Colonic mucosa (tissue), 4 donors: Measurements from ENCODE around the gene AGPAT3. TPM values are rescaled to one million over a fixed set of nuclear protein-coding genes. Genes with fewer than 3 reads are reported as not detected.
"Not testable (repeated sequence)": the region's sequence is repeated elsewhere in the genome, so short reads cannot be mapped to it uniquely, and the experiment has no call there.

Experiments
- DNase-seq: peaks from one replicate; pipeline ENCODE4 v3.0.0-alpha.2; 2020
- H3K27ac ChIP-seq: fragments of 200-600 bp; one replicate; pipeline ENCODE4 v1.8.0; 2021
- H3K27me3 ChIP-seq: fragments of 200-600 bp; one replicate; pipeline ENCODE4 v1.8.0; 2021
- H3K36me3 ChIP-seq: fragments of 200-600 bp; one replicate; pipeline ENCODE4 v1.8.0; 2021
- H3K4me1 ChIP-seq: fragments of 200-600 bp; one replicate; pipeline ENCODE4 v1.8.0; 2021; ENCODE audit warnings: mild to moderate bottlenecking
- H3K4me3 ChIP-seq: fragments of 200-600 bp; one replicate; pipeline ENCODE4 v1.8.0; 2021
- H3K9ac ChIP-seq, 2 donors: one replicate each; pipeline ENCODE4 v1.7.0; 2013; ENCODE audit warnings: control low read depth in 2 of 2, low read depth in 2 of 2, low read length in 2 of 2
- H3K9me3 ChIP-seq: fragments of 200-600 bp; one replicate; pipeline ENCODE4 v1.8.0; 2021
- CTCF ChIP-seq: fragments of 200-600 bp; IDR thresholded peaks from one replicate; pipeline ENCODE4 v1.8.0; 2022; ENCODE audit warnings: antibody characterized with exemption, mild to moderate bottlenecking
- intact Hi-C: fragments of 100-400 bp; cut with DNase I; formaldehyde crosslinking; loops from one replicate; pipeline ENCODE4 v1.14.1; 2022
- total RNA-seq, 2 donors: library from RNA; stranded (reverse); fragmentation: NEBNext Ultra II Directional in 1 of 2; extraction: Animal tissue kit (Norgen Biotek cat#: 25700) in 1 of 2; gene quantifications; one replicate each; pipeline ENCODE4 v1.2.1, GENCODE V29; 2021
- donor health status: healthy.
- donor health status: DM: no; HTN: no; CAD: no.
- donor health status: DM: no; HTN: no; CAD: no.

Gene AGPAT3
- total RNA-seq, 2 donors from 2014 or later: 82.2 to 101 TPM

DNA sequence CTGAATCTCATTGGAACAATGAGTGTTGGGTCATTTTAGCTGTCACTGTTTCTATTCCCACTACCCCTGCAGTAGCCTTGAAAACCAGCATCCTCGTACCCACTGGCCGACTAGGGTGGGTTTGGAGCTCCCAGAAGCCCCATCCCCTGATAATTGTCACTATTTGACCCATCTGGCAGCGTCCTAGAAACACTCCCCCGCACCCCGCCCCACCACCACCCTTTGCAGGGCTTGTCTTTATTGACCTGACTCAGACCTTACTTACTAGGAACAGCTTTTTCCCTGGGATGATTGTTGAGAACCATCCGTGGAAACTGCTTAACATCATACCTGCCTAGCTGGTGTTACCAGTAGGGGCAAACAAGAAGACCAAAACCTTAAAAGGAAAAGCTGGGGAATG is 28.4 kb upstream of the AGPAT3 start:
- no peak for DNase-seq
- Histone ChIP-seq H3K9ac (no peak overlapping the region), H3K4me1 (no peaks in the 10 kb centered on the region), H3K27ac (no peak overlapping the region), H3K27me3 (no peaks in the 10 kb centered on the region), H3K4me3 (no peak overlapping the region), H3K36me3 (no peaks in the 10 kb centered on the region), H3K9me3 (no peaks in the 10 kb centered on the region)
- intact Hi-C loops: no loop called here
- TF ChIP-seq CTCF: no peak

DNA sequence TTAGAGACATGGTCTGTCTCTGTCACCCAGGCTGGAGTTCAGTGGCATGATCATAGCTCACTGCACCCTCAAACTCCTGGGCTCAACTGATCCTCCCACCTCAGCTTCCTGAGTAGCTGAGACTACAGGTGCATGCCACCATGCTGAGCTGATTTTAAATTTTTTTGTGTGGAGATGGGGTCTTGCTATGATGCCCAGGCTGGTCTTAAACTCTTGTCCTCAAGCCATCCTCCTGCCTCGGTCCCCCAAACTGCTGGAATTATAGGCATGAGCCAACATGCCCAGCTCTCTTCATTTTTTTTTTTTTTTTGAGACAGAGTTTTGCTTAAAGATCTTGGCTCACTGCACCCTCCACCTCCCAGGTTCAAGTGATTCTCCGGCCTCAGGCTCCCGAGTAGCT is 24.8 kb upstream of the AGPAT3 start:
- no peak overlapping the region for H3K9ac ChIP-seq
- DNase-seq: no peak
- no peak overlapping the region for H3K4me3 ChIP-seq
- H3K36me3 ChIP-seq: no peaks in the 10 kb centered on the region
- intact Hi-C loops: no loop called here
- no peak for TF ChIP-seq CTCF
- no peaks in the 10 kb centered on the region for H3K27me3 ChIP-seq
- no peaks in the 10 kb centered on the region for H3K9me3 ChIP-seq
- no peaks in the 10 kb centered on the region for H3K4me1 ChIP-seq
- H3K27ac ChIP-seq: no peak overlapping the region

DNA sequence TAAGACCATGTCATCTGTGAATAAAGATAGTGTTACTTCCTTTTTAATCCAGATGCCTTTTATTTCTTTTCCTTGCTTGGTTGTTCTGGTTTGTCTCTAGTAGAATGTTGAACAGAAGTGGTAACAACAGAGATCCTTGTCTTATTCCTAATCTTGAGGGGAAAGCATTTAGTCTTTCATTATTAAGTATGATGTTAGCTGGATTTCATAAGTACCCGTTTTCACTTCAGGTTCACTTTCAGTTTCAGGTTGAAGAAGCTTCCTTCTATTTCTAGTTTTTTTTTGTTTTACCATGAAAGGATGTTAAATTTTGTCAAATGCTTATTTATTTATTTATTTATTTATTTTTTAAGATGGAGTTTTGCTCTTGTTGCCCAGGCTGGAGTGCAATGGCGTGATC is 22.3 kb upstream of the AGPAT3 start:
- TF ChIP-seq CTCF: no peak

DNA sequence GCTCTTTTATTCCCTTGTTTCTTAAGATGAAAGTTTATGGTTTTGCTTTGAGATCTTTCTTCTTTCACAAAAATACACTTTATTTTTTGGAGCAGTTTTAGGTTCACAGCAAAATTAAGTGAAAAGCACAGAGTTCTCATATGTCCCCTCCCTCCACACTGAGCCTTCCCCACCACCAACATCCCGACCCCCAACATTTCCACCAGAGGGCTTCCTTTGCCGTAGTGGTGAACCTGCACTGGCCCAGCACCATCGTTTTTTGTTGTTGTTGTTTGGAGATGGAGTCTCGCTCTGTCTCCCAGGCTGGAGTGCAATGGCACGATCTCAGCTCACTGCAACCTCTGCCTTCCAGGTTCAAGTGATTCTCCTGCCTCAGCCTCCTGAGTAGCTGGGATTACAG is 20.1 kb upstream of the AGPAT3 start:
- H3K4me1 ChIP-seq, DNase-seq, H3K9me3 ChIP-seq, H3K27me3 ChIP-seq, H3K36me3 ChIP-seq, intact Hi-C loops, H3K9ac ChIP-seq, H3K4me3 ChIP-seq, H3K27ac ChIP-seq: not testable (repeated sequence)

More for the DNA sequence above, 22.3 kb upstream of the AGPAT3 start:
- no peaks in the 10 kb centered on the region for H3K9me3 ChIP-seq
- no peaks in the 10 kb centered on the region for H3K4me1 ChIP-seq
- intact Hi-C loops: no loop called here
- DNase-seq: no peak
- no peak overlapping the region for H3K27ac ChIP-seq
- no peaks in the 10 kb centered on the region for H3K36me3 ChIP-seq
- no peak overlapping the region for H3K9ac ChIP-seq
- no peak overlapping the region for H3K4me3 ChIP-seq
- H3K27me3 ChIP-seq: no peaks in the 10 kb centered on the region

DNA sequence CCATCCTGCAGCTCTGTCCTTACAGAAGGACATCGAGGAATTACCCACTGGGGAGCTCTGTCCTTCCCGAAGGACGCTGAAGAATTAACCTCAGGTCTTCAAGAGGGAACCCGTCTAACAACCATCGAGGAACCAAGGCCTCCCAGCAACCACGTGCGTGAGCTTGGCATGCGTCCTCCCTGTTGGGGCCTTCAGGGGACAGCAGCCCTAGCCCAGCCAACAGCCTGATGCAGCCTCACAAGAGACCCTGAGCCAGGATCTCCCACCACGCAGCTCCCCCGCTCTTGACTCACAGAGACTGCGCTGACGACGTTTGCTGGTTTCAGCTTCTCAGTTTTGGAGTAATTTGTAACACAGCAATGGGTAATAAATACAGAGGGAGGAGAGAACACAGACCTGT is 19.6 kb upstream of the AGPAT3 start:
- Histone ChIP-seq H3K9ac (no peak overlapping the region), H3K27me3 (no peaks in the 10 kb centered on the region), H3K36me3 (no peaks in the 10 kb centered on the region), H3K9me3 (no peaks in the 10 kb centered on the region), H3K4me3 (no peak overlapping the region), H3K27ac (no peak overlapping the region), H3K4me1 (no peaks in the 10 kb centered on the region)
- TF ChIP-seq CTCF: no peak
- DNase-seq: no peak
- intact Hi-C loops: no loop called here

DNA sequence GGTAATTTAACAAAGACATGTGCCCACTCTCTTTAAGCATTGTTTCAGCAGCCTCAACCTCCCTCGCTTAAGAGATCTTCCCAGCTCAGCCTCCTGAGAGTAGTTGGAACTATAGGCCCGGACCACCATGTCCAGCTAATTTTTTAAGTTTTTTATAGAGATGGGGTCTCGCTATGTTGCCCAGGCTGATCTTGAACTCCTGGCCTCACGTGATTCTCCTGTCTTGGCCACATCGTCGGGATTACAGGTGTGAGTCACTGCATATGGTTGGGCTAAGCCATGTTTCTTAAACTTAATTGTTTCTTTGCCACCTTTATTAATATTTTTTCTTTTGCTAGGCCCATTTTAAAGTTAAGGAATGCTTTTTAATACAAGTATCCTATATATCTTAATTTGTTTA is 18.6 kb upstream of the AGPAT3 start:
- Histone ChIP-seq H3K4me1 (no peaks in the 10 kb centered on the region), H3K4me3 (no peak overlapping the region), H3K27ac (no peak overlapping the region), H3K9me3 (no peaks in the 10 kb centered on the region), H3K9ac (no peak overlapping the region), H3K27me3 (no peaks in the 10 kb centered on the region), H3K36me3 (no peaks in the 10 kb centered on the region)
- DNase-seq: no peak
- intact Hi-C loops: no loop called here
- no peak for TF ChIP-seq CTCF
